A549 (cell line): ENCODE data around the gene SEC14L6. TPM values are rescaled to one million over a fixed set of nuclear protein-coding genes. Genes with fewer than 3 reads are reported as not detected.

ENCODE experiments used
- ATAC-seq, 2 experiments: fragments of 200-7000 bp in 1 of 2; fragments of >200 bp in 1 of 2; cut with Nextera tagmentation in 1 of 2; cut with Tn5 transposase in 1 of 2; 3 replicates each; pipeline versions ENCODE4 v1.8.0 to v1.9.1; 2018 to 2020; ENCODE audit warnings: mild to moderate bottlenecking in 1 of 2, moderate library complexity in 1 of 2
- CTCF ChIA-PET: fragments of 300-600 bp; sonication (Branson Sonifier 250); formaldehyde crosslinking; extraction: SDS; loops from one replicate; lab custom pipeline; 2021; ENCODE audit warnings: antibody characterized with exemption, inconsistent platforms; lab: Yijun Ruan, JAX
- POLR2A ChIA-PET: fragments of 350-600 bp; formaldehyde crosslinking; extraction: SDS; loops from one replicate; lab custom pipeline; 2021; ENCODE audit warnings: antibody characterized with exemption, inconsistent platforms; lab: Yijun Ruan, JAX
- DNase-seq, 2 experiments: peaks; one replicate each; pipeline versions ENCODE4 v3.0.0 to v3.0.0-alpha.2; 2011 to 2016; ENCODE audit warnings: low read depth in 1 of 2, low spot score in 1 of 2
- FAIRE-seq: peaks from 2 replicates; lab custom pipeline; 2011; peaks lifted over from hg19 to GRCh38; lab: Jason Lieb, UNC
- H3K27ac ChIP-seq, 2 experiments: fragments of >200 bp; sonication (Bioruptor Twin); formaldehyde crosslinking; 3 replicates each; pipeline ENCODE4 v1.5.1; 2016 to 2017
- H3K4me1 ChIP-seq: fragments of >200 bp; sonication (Bioruptor Twin); formaldehyde crosslinking; 3 replicates; pipeline ENCODE4 v1.6.1; 2016
- H3K4me2 ChIP-seq: fragments of >200 bp; sonication (Bioruptor Twin); formaldehyde crosslinking; 3 replicates; pipeline ENCODE4 v1.6.1; 2016
- H3K4me3 ChIP-seq: fragments of >200 bp; sonication (Bioruptor Twin); formaldehyde crosslinking; 3 replicates; pipeline ENCODE4 v1.5.1; 2016
- H3K9me3 ChIP-seq: fragments of >200 bp; sonication (Bioruptor Twin); formaldehyde crosslinking; 3 replicates; pipeline ENCODE4 v1.6.1; 2016
- ATOH8 ChIP-seq: fragments of 250-450 bp; sonication (Bioruptor Pico); IDR thresholded peaks from 2 replicates; pipeline ENCODE4 v1.5.0; 2020; ENCODE audit warnings: low read depth, mild to moderate bottlenecking, moderate library complexity
- CEBPB ChIP-seq, 2 experiments: fragments of >200 bp in 1 of 2; sonication (Bioruptor Twin) in 1 of 2; formaldehyde crosslinking in 1 of 2; IDR thresholded peaks; 2 replicates each; pipeline ENCODE4 v1.6.1; 2012 to 2016
- CHD4 ChIP-seq: fragments of 200-600 bp; sonication (generic); IDR thresholded peaks from 2 replicates; pipeline ENCODE4 v1.6.1; 2016; ENCODE audit warnings: antibody characterized with exemption, mild to moderate bottlenecking, borderline replicate concordance
- CTCF ChIP-seq: fragments of >200 bp; sonication (Bioruptor Twin); formaldehyde crosslinking; IDR thresholded peaks from 3 replicates; pipeline ENCODE4 v1.5.1; 2016
- E2F6 ChIP-seq: IDR thresholded peaks from 2 replicates; pipeline ENCODE4 v1.6.1; 2012; ENCODE audit warnings: low read depth, borderline replicate concordance
- EHF ChIP-seq: fragments of 250-450 bp; sonication (Bioruptor Pico); IDR thresholded peaks from 2 replicates; pipeline ENCODE4 v1.5.0; 2020; ENCODE audit warnings: mild to moderate bottlenecking
- ELK1 ChIP-seq: fragments of 150-350 bp; IDR thresholded peaks from 2 replicates; pipeline ENCODE4 v1.6.1; 2014; ENCODE audit warnings: low read depth, mild to moderate bottlenecking, low read length
- EP300 ChIP-seq, 2 experiments: fragments of >200 bp; sonication (Bioruptor Twin); formaldehyde crosslinking; IDR thresholded peaks; 2 replicates in 1 of 2; 3 replicates in 1 of 2; pipeline ENCODE4 v1.6.1; 2016 to 2017
- FOSB ChIP-seq: fragments of 250-450 bp; sonication (Bioruptor Pico); IDR thresholded peaks from 2 replicates; pipeline ENCODE4 v1.5.0; 2020; ENCODE audit warnings: mild to moderate bottlenecking, moderate library complexity
- HEYL ChIP-seq: fragments of 250-450 bp; sonication (Bioruptor Pico); IDR thresholded peaks from 2 replicates; pipeline ENCODE4 v1.8.0; 2021; ENCODE audit warnings: mild to moderate bottlenecking, moderate library complexity
- HOXB13 ChIP-seq: fragments of 250-450 bp; sonication (Bioruptor Pico); IDR thresholded peaks from 2 replicates; pipeline ENCODE4 v1.5.0; 2020; ENCODE audit warnings: low read depth, mild to moderate bottlenecking, moderate library complexity
- JUN ChIP-seq, 2 experiments: fragments of >200 bp; sonication (Bioruptor Twin); formaldehyde crosslinking; IDR thresholded peaks; 2 replicates in 1 of 2; 3 replicates in 1 of 2; pipeline ENCODE4 v1.6.1; 2016 to 2017
- JUNB ChIP-seq: fragments of >200 bp; sonication (Bioruptor Twin); formaldehyde crosslinking; IDR thresholded peaks from 2 replicates; pipeline ENCODE4 v1.6.1; 2016
- KDM1A ChIP-seq: fragments of 200-600 bp; sonication (generic); IDR thresholded peaks from 2 replicates; pipeline ENCODE4 v1.6.1; 2016; ENCODE audit warnings: low read depth, mild to moderate bottlenecking
- MAX ChIP-seq: IDR thresholded peaks from 2 replicates; pipeline ENCODE4 v1.6.1; 2012
- NR3C1 ChIP-seq: fragments of >200 bp; sonication (Bioruptor Twin); formaldehyde crosslinking; IDR thresholded peaks from 3 replicates; pipeline ENCODE4 v1.6.1; 2017
- PHF8 ChIP-seq: fragments of 200-600 bp; sonication (generic); IDR thresholded peaks from 2 replicates; pipeline ENCODE4 v1.6.1; 2016; ENCODE audit warnings: low read depth, mild to moderate bottlenecking, antibody characterized with exemption, moderate library complexity, borderline replicate concordance
- RARB ChIP-seq: fragments of 250-450 bp; sonication (Bioruptor Pico); IDR thresholded peaks from 2 replicates; pipeline ENCODE4 v1.8.0; 2021; ENCODE audit warnings: mild to moderate bottlenecking, moderate library complexity
- RFX5 ChIP-seq: fragments of 450-650 bp; IDR thresholded peaks from 2 replicates; pipeline ENCODE4 v1.7.1; 2014; ENCODE audit warnings: antibody characterized with exemption, mild to moderate bottlenecking, moderate library complexity
- SREBF2 ChIP-seq: fragments of 450-650 bp; IDR thresholded peaks from 2 replicates; pipeline ENCODE4 v1.6.1; 2014; ENCODE audit warnings: mild to moderate bottlenecking, moderate library complexity
- ZNF302 ChIP-seq: fragments of 250-450 bp; sonication (Bioruptor Pico); IDR thresholded peaks from 2 replicates; pipeline ENCODE4 v1.9.0; 2021; ENCODE audit warnings: inconsistent platforms, mild to moderate bottlenecking, moderate library complexity
- WGBS: methylation state at CpG from one replicate; pipeline ENCODE4 v1.1.6; 2017; ENCODE audit errors: missing lambda C conversion rate; 5-methylcytosine and 5-hydroxymethylcytosine counted together
- polyA plus RNA-seq, 4 experiments: library from polyadenylated mRNA; depleted of rRNA in 3 of 4; stranded (reverse); fragments of >200 nt; fragmentation: RNase III in 1 of 4; extraction: RNeasy Plus Mini Kit Qiagen cat#74134 plus additional on column Dnase treatment in 1 of 4; gene quantifications; 2 replicates in 3 of 4; 3 replicates in 1 of 4; pipeline ENCODE4 v1.2.3, GENCODE V29; 2011 to 2017

Gene SEC14L6
- polyA plus RNA-seq, 2 of the 4 experiments (the other 2 are of a cell fraction): not detected

GRCh38 chr22:30508216-30508615 lies 38.3 kb downstream of the SEC14L6 start:
- ChIA-PET CTCF (no interaction called here), POLR2A (no interaction called here)
- DNase-seq (no peak), FAIRE-seq (no peak), ATAC-seq (no peak)
- Histone ChIP-seq H3K4me2 (no peak overlapping the region), H3K27ac (no peak overlapping the region), H3K4me3 (no peak overlapping the region), H3K9me3 (no peaks in the 10 kb centered on the region), H3K4me1 (no peaks in the 10 kb centered on the region)
- WGBS: 55% methylated on average over 5 of the region's 5 CpGs
- TF ChIP-seq ZNF302: no peak
- no peak for TF ChIP-seq KDM1A
- TF ChIP-seq CTCF: no peak
- TF ChIP-seq HOXB13 (CRISPR knock-in tag): no peak

GRCh38 chr22:30507670-30508069 lies 38.9 kb downstream of the SEC14L6 start:
- WGBS: 71% methylated on average over 4 of the region's 4 CpGs
- no peak for FAIRE-seq
- ATAC-seq: no peak
- Histone ChIP-seq H3K4me1 (no peaks in the 10 kb centered on the region), H3K4me2 (no peak overlapping the region), H3K27ac (no peak overlapping the region), H3K4me3 (no peak overlapping the region), H3K9me3 (no peaks in the 10 kb centered on the region)
- DNase-seq: no peak
- TF ChIP-seq RFX5 (no peak), PHF8 (no peak), SREBF2 (no peak), MAX (no peak), RARB (CRISPR knock-in tag) (no peak), NR3C1 (no peak), CEBPB (IDR thresholded peaks at IDR 0.05) (no peak), FOSB (CRISPR knock-in tag) (no peak), EP300 (IDR thresholded peaks at IDR 0.05) (no peak), ATOH8 (no peak), EHF (CRISPR knock-in tag) (no peak), CTCF (no peak), ELK1 (no peak), E2F6 (no peak), JUN (IDR thresholded peaks at IDR 0.05) (no peak), HEYL (CRISPR knock-in tag) (no peak), JUNB (no peak), CHD4 (no peak)
- CTCF ChIA-PET: no interaction called here
- POLR2A ChIA-PET: no interaction called here
